ENCODE data around the gene SEPHS1. TPM values are rescaled to one million over a fixed set of nuclear protein-coding genes. Genes with fewer than 3 reads are reported as not detected.

SEPHS1 gene
- 51.7 TPM for total RNA-seq

GRCh38 chr10:13348216-13349017 lies at the start of gene SEPHS1:
SEPHS1 (minus strand) TSS chr10:13348293; CDS start chr10:13344950, 3,343 bp downstream.

GRCh38 chr10:13299437-13300287 lies 48.4 kb downstream of the SEPHS1 start, which contains the start of gene PHYH:
PHYH (minus strand) TSS chr10:13300064; CDS start chr10:13300042, 22 bp downstream.

Other genes starting within 250 kb of the SEPHS1 start
- 90.7 TPM for gene OPTN, start 248.1 kb downstream of the SEPHS1 start, total RNA-seq
- 5.3 TPM for gene MCM10, start 186.7 kb downstream of the SEPHS1 start, total RNA-seq
- not detected for gene UCMA, start 113.9 kb downstream of the SEPHS1 start, total RNA-seq
- gene PHYH, start 48.2 kb downstream of the SEPHS1 start, total RNA-seq: 23.3 TPM
- 16.8 TPM for gene BEND7, start 180.7 kb upstream of the SEPHS1 start, total RNA-seq
- 40.1 TPM for gene PRPF18, start 238.7 kb upstream of the SEPHS1 start, total RNA-seq